Brain microvascular endothelial cell (primary cell): ENCODE measurements around the gene RASSF3.

ENCODE experiments used
- DNase-seq: peaks from one replicate; pipeline ENCODE4 v3.0.0-alpha.2; 2020
- H3K27ac ChIP-seq: fragments of 250-450 bp; sonication (Bioruptor Pico); 2 replicates; pipeline ENCODE4 v1.5.1; 2020; ENCODE audit warnings: mild to moderate bottlenecking, moderate library complexity
- H3K27me3 ChIP-seq: fragments of 250-450 bp; sonication (Bioruptor Pico); replicated peaks from 2 replicates; pipeline ENCODE4 v1.5.1; 2020; ENCODE audit warnings: mild to moderate bottlenecking
- H3K36me3 ChIP-seq: fragments of 250-450 bp; sonication (Bioruptor Pico); replicated peaks from 2 replicates; pipeline ENCODE4 v1.5.1; 2020; ENCODE audit warnings: mild to moderate bottlenecking
- H3K4me3 ChIP-seq: 2 replicates; pipeline ENCODE4 v1.5.1; 2011; ENCODE audit warnings: low read depth, mild to moderate bottlenecking, control low read depth, low read length, moderate library complexity
- CTCF ChIP-seq: IDR thresholded peaks from 2 replicates; pipeline ENCODE4 v1.5.1; 2011; ENCODE audit warnings: low read depth, mild to moderate bottlenecking, moderate library complexity, low read length, control low read depth, inconsistent platforms; ENCODE audit errors: missing control alignments
- in situ Hi-C: cut with HindIII; loops from 2 replicates; pipeline ENCODE4 v1.10.0; 2017; ENCODE audit warnings: low sequenced_read_pairs, low pct_ligation_motif_present

Gene RASSF3

GRCh38 chr12:64706306-64706705 lies 96.0 kb downstream of the RASSF3 start:
- Histone ChIP-seq H3K27ac (no peak overlapping the region), H3K27me3 (no peaks in the 10 kb centered on the region), H3K4me3 (no peak overlapping the region), H3K36me3 (no peaks in the 10 kb centered on the region)
- no peak for DNase-seq
- in situ Hi-C loops: no loop called here
- no peak for TF ChIP-seq CTCF

GRCh38 chr12:64706857-64707256 lies 96.6 kb downstream of the RASSF3 start:
- no peaks in the 10 kb centered on the region for H3K27me3 ChIP-seq
- no peak overlapping the region for H3K4me3 ChIP-seq
- TF ChIP-seq CTCF: no peak
- no peak for DNase-seq
- no peaks in the 10 kb centered on the region for H3K36me3 ChIP-seq
- no peak overlapping the region for H3K27ac ChIP-seq
- in situ Hi-C loops: no loop called here

DNA sequence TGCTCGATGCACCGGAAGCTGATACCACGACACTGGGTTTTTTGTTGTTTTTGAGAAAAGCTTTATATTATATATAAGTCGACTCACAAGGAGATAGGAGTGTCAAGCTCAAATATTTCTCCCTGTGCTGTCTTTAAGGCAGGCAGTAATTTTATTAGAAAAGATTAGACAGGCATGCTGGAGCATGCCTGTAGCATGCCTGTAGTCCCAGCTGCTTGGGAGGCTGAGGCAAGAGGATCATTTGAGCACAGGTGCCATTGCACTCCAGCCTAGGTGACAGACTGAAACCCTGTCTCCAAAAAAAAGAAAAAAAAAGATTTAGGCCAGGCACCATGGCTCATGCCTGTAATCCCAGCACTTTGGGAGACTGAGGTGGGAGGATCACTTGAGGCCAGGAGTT lies 97.1 kb downstream of the RASSF3 start:
- no peaks in the 10 kb centered on the region for H3K27me3 ChIP-seq
- in situ Hi-C loops: no loop called here
- no peak overlapping the region for H3K27ac ChIP-seq
- H3K4me3 ChIP-seq: no peak overlapping the region
- TF ChIP-seq CTCF: no peak
- H3K36me3 ChIP-seq: no peaks in the 10 kb centered on the region
- DNase-seq: no peak

GRCh38 chr12:64707926-64708325 lies 97.6 kb downstream of the RASSF3 start:
- Histone ChIP-seq H3K36me3 (no peaks in the 10 kb centered on the region), H3K27me3 (no peaks in the 10 kb centered on the region), H3K27ac (no peak overlapping the region), H3K4me3 (no peak overlapping the region)
- TF ChIP-seq CTCF: no peak
- in situ Hi-C loops: no loop called here
- DNase-seq: no peak

DNA sequence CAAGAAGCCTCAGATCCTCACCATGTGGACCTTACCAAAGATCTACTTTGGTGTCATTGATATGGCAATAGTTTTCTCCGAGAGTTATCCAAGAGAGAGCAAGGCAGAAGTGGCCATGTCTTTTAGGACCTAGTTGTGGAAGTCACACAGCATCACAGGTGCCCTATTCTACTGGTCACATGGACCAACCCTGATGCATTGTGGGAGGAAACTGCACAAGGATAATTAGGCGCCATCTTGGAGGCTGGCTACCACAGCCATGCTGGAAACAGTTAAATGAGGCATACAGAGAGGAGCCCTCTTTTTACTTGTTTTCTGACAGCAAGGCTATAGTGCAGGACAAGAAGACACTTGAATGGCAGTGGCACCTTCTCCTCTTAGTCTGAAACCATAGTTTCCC lies 99.1 kb downstream of the RASSF3 start:
- Histone ChIP-seq H3K36me3 (no peaks in the 10 kb centered on the region), H3K4me3 (no peak overlapping the region), H3K27ac (no peak overlapping the region), H3K27me3 (no peaks in the 10 kb centered on the region)
- no peak for TF ChIP-seq CTCF
- in situ Hi-C loops: no loop called here
- no peak for DNase-seq

DNA sequence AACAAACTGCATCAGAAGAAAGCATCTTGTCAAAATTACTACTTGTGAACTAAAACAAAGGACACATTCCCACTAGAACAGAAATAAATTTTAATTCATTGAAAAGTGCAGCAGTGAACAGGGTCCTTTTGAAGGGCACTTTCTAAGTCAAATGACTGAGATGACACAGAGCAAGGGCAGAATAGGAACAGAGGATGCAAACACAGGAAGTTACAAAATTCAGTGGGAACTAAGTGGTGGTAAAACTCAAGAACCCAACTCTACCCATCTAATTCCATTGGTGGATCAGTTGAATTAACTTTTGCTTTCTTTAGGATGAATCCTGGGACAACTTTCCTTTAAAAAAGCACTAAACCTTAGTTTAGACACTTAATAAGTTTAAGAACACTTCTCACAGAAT lies 103.1 kb downstream of the RASSF3 start:
- no peak overlapping the region for H3K27ac ChIP-seq
- no peak for TF ChIP-seq CTCF
- in situ Hi-C loops: no loop called here
- no peak overlapping the region for H3K4me3 ChIP-seq
- no peak for DNase-seq
- H3K36me3 ChIP-seq: peaks cover 10% of the 10 kb centered on the region
- no peaks in the 10 kb centered on the region for H3K27me3 ChIP-seq
